HG03103 (cell line): ENCODE measurements around the gene METTL26.

ENCODE experiments used
- ATAC-seq: cut with Tn5 transposase; IDR thresholded peaks from one replicate; pipeline ENCODE4 v1.9.1; 2021; ENCODE audit warnings: low read depth; ENCODE audit not compliant: unreplicated experiment

Gene METTL26

GRCh38 chr16:627454-628239, 8.5 kb downstream of the METTL26 start:
- ATAC-seq, result no peak

GRCh38 chr16:626787-627453, 9.2 kb downstream of the METTL26 start:
- ATAC-seq, result no peak

GRCh38 chr16:625977-626765, 9.9 kb downstream of the METTL26 start:
- no peak for ATAC-seq

GRCh38 chr16:625117-625976, 10.8 kb downstream of the METTL26 start:
- ATAC-seq, result no peak

- no peak for ATAC-seq
Observed at GRCh38 chr16:624526-625070, 11.5 kb downstream of the METTL26 start.

GRCh38 chr16:622920-623280, 13.2 kb downstream of the METTL26 start:
- ATAC-seq, result no peak

- no peak for ATAC-seq
Observed at GRCh38 chr16:621526-622105, 14.5 kb downstream of the METTL26 start.

GRCh38 chr16:620700-621525, 15.2 kb downstream of the METTL26 start:
- ATAC-seq, result no peak

- ATAC-seq, result no peak
Observed at GRCh38 chr16:619476-620100, 16.5 kb downstream of the METTL26 start.

GRCh38 chr16:617855-618254, 18.2 kb downstream of the METTL26 start:
- ATAC-seq, result no peak

GRCh38 chr16:616733-617586, 19.1 kb downstream of the METTL26 start:
- no peak for ATAC-seq

GRCh38 chr16:615122-615521, 21.0 kb downstream of the METTL26 start:
- no peak for ATAC-seq

- no peak for ATAC-seq
Observed at GRCh38 chr16:610513-611381, 25.4 kb downstream of the METTL26 start.

GRCh38 chr16:609984-610383, 26.1 kb downstream of the METTL26 start:
- ATAC-seq, result no peak

GRCh38 chr16:609316-609715, 26.8 kb downstream of the METTL26 start:
- no peak for ATAC-seq

GRCh38 chr16:608019-608418, 28.1 kb downstream of the METTL26 start:
- no peak for ATAC-seq
